B cell (primary cell): ENCODE results near the gene BMERB1. TPM values are rescaled to one million over a fixed set of nuclear protein-coding genes. Genes with fewer than 3 reads are reported as not detected.

Experiments
- ATAC-seq: fragments of 200-7000 bp; cut with Tn5 transposase; one replicate; pipeline ENCODE4 v1.10.0; 2021; ENCODE audit warnings: low read depth, mild to moderate bottlenecking, moderate number of reproducible peaks, moderate library complexity
- CTCF ChIA-PET: fragments of 350-600 bp; sonication (Branson Sonifier 250); formaldehyde crosslinking; loops from one replicate; lab custom pipeline; 2021; ENCODE audit warnings: antibody characterized with exemption, inconsistent platforms; lab: Charles Lee
- POLR2A ChIA-PET: fragments of 350-600 bp; sonication (Branson Sonifier 250); formaldehyde crosslinking; loops from one replicate; lab custom pipeline; 2021; ENCODE audit warnings: antibody characterized with exemption; lab: Charles Lee
- DNase-seq: peaks from one replicate; pipeline ENCODE4 v3.0.0; 2013
- H2AFZ ChIP-seq: 2 replicates; pipeline ENCODE4 v1.6.1; 2012; ENCODE audit warnings: mild to moderate bottlenecking, low read depth, low read length; ENCODE audit not compliant: insufficient read depth, poor library complexity, severe bottlenecking
- H3K27ac ChIP-seq, 2 donors: 1 replicate in 1 of 2; 2 replicates in 1 of 2; pipeline ENCODE4 v1.5.1; 2012 to 2013; ENCODE audit warnings: low read length in 2 of 2, mild to moderate bottlenecking in 2 of 2, moderate library complexity in 1 of 2
- H3K27me3 ChIP-seq, 4 experiments: fragments of 200-600 bp in 1 of 4; sonication (generic) in 1 of 4; replicated peaks in 1 of 4; 1 replicate in 2 of 4; 2 replicates in 2 of 4; pipeline versions ENCODE4 v1.6.1 to v1.7.0; 2013 to 2016; ENCODE audit warnings: low read length in 3 of 4, mild to moderate bottlenecking in 2 of 4, mixed read lengths in 1 of 4, moderate library complexity in 1 of 4; ENCODE audit not compliant: insufficient read depth in 4 of 4, control insufficient read depth in 3 of 4; ENCODE audit errors: control extremely low read depth in 1 of 4
- H3K36me3 ChIP-seq, 2 experiments: replicated peaks in 1 of 2; 1 replicate in 1 of 2; 2 replicates in 1 of 2; pipeline versions ENCODE4 v1.6.1 to v1.7.1; 2013; ENCODE audit warnings: low read length in 1 of 2; ENCODE audit not compliant: insufficient read depth in 2 of 2, control insufficient read depth in 1 of 2; ENCODE audit errors: control extremely low read depth in 1 of 2, extremely low read depth in 1 of 2
- H3K4me1 ChIP-seq, 2 donors: fragments of 200-600 bp in 1 of 2; sonication (generic) in 1 of 2; 1 replicate in 1 of 2; 2 replicates in 1 of 2; pipeline versions ENCODE4 v1.5.1 to v1.6.1; 2013 to 2017; ENCODE audit warnings: low read length in 2 of 2; ENCODE audit not compliant: control insufficient read depth in 2 of 2, insufficient read depth in 2 of 2
- H3K4me2 ChIP-seq: replicated peaks from 2 replicates; pipeline ENCODE3; 2012; ENCODE audit warnings: mild to moderate bottlenecking, low read depth, low read length; ENCODE audit not compliant: poor library complexity, severe bottlenecking
- H3K4me3 ChIP-seq, 5 experiments: fragments of 200-600 bp in 1 of 5; sonication (generic) in 1 of 5; 1 replicate in 3 of 5; 2 replicates in 2 of 5; pipeline versions ENCODE4 v1.5.1 to v1.7.0; 2011 to 2016; ENCODE audit warnings: low read length in 4 of 5, mild to moderate bottlenecking in 4 of 5, low read depth in 2 of 5, control low read depth in 1 of 5, moderate library complexity in 1 of 5; ENCODE audit not compliant: insufficient read depth in 1 of 5; ENCODE audit errors: control extremely low read depth in 1 of 5, extremely low read depth in 1 of 5
- H3K79me2 ChIP-seq: fragments of 200-600 bp; sonication (generic); one replicate; pipeline ENCODE4 v1.6.0; 2016; ENCODE audit warnings: low read length; ENCODE audit not compliant: control insufficient read depth, insufficient read depth
- H3K9ac ChIP-seq: fragments of 200-600 bp; sonication (generic); 2 replicates; pipeline ENCODE4 v1.6.1; 2017; ENCODE audit warnings: mild to moderate bottlenecking, low read length, moderate library complexity
- H3K9me3 ChIP-seq, 3 donors: one replicate each; pipeline versions ENCODE4 v1.6.1 to v1.7.1; 2013; ENCODE audit warnings: low read length in 2 of 3; ENCODE audit not compliant: control insufficient read depth in 2 of 3, insufficient read depth in 1 of 3; ENCODE audit errors: control extremely low read depth in 1 of 3
- H4K20me1 ChIP-seq: 2 replicates; pipeline ENCODE4 v1.6.0; 2012; ENCODE audit warnings: mild to moderate bottlenecking, low read length; ENCODE audit not compliant: insufficient read depth, control insufficient read depth, poor library complexity, severe bottlenecking
- H3K27ac Mint-ChIP-seq: one replicate; pipeline ENCODE4 v1.8.0; 2021; ENCODE audit warnings: mixed read lengths
- H3K27me3 Mint-ChIP-seq: one replicate; pipeline ENCODE4 v1.8.0; 2021; ENCODE audit warnings: mixed read lengths
- H3K4me1 Mint-ChIP-seq: one replicate; pipeline ENCODE4 v1.8.0; 2021; ENCODE audit warnings: mixed read lengths
- H3K4me3 Mint-ChIP-seq: one replicate; pipeline ENCODE4 v1.8.0; 2021; ENCODE audit warnings: mixed read lengths
- H3K9me3 Mint-ChIP-seq: one replicate; pipeline ENCODE4 v1.8.0; 2022; ENCODE audit warnings: mixed read lengths; ENCODE audit not compliant: insufficient read depth
- CTCF ChIP-seq: fragments of 200-600 bp; IDR thresholded peaks from one replicate; pipeline ENCODE4 v1.8.0; 2022; ENCODE audit warnings: antibody characterized with exemption, mild to moderate bottlenecking
- EZH2 ChIP-seq: IDR thresholded peaks from 2 replicates; pipeline ENCODE4 v1.6.1; 2012; ENCODE audit warnings: borderline replicate concordance, low read depth, mild to moderate bottlenecking, moderate library complexity, low read length; ENCODE audit not compliant: insufficient read depth, poor library complexity, severe bottlenecking
- WGBS: methylation state at CpG from one replicate; pipeline ENCODE4 v1.1.5; 2013; ENCODE audit warnings: missing lambda C conversion rate; ENCODE audit not compliant: insufficient coverage; 5-methylcytosine and 5-hydroxymethylcytosine counted together
- intact Hi-C: fragments of 100-400 bp; cut with micrococcal nuclease; formaldehyde crosslinking; loops from one replicate; pipeline ENCODE4 v1.10.0; 2022
- polyA plus RNA-seq: library from polyadenylated mRNA; depleted of rRNA; stranded (reverse); fragments of >200 nt; gene quantifications from 2 replicates; pipeline ENCODE4 v1.2.3, GENCODE V29; 2012
- total RNA-seq, 2 donors: library from RNA; stranded (reverse); fragments of 120-200 nt in 1 of 2; gene quantifications; 1 replicate in 1 of 2; 2 replicates in 1 of 2; pipeline versions ENCODE4 v1.2.3 to v1.2.4, GENCODE V29; 2013 to 2022

Gene BMERB1
- total and polyA plus RNA-seq, 2 donors (not counting 1 experiment from before 2014, with no cell fraction given), result 2.2 to 11.2 TPM

- peaks cover 9 to 88% of the 10 kb centered on the region in 2 experiments for H3K36me3 ChIP-seq
- no peak overlapping the region for H3K4me2 ChIP-seq
- no peak overlapping the region for H2AFZ ChIP-seq
- H4K20me1 ChIP-seq, result peaks cover 45% of the 10 kb centered on the region
- no peak for TF ChIP-seq EZH2
- TF ChIP-seq CTCF, result no peak
- no peak overlapping the region for H3K4me3 Mint-ChIP-seq
- H3K27ac Mint-ChIP-seq, result no peak overlapping the region
- H3K9me3 Mint-ChIP-seq, result no peaks in the 10 kb centered on the region
- DNase-seq, result no peak
- H3K27me3 Mint-ChIP-seq, result no peaks in the 10 kb centered on the region
- intact Hi-C loops, result no loop called here
- H3K27me3 ChIP-seq, result no peaks in the 10 kb centered on the region
- no peaks in the 10 kb centered on the region for H3K4me1 Mint-ChIP-seq
- H3K9me3 ChIP-seq, result no peaks in the 10 kb centered on the region
- no peaks in the 10 kb centered on the region for H3K4me1 ChIP-seq
- POLR2A ChIA-PET, result interaction anchor here (0.6 kb wide), 1 partner anchor 17 kb away, joined by 4 read pairs; no protein-coding TSS in a partner anchor
- no peak for ATAC-seq
- peaks cover 41% of the 10 kb centered on the region for H3K79me2 ChIP-seq
- H3K4me3 ChIP-seq, result no peak overlapping the region
- H3K27ac ChIP-seq, result no peak overlapping the region
- 99% methylated on average over 10 of the region's 10 CpGs for WGBS
- CTCF ChIA-PET, result interaction anchor here (1.0 to 2.8 kb wide), 3 partner anchors 12 to 33 kb away, joined by 3 to 14 read pairs (median 3); partner anchors contain the start of gene MARF1
- no peak overlapping the region for H3K9ac ChIP-seq
Measured at GRCh38 chr16:15610369-15610871, 176.0 kb downstream of the BMERB1 start.

- 100% methylated on average over 4 of the region's 7 CpGs for WGBS
- H3K79me2 ChIP-seq, result peaks cover 29% of the 10 kb centered on the region
- no peaks in the 10 kb centered on the region for H3K27me3 Mint-ChIP-seq
- H3K9me3 ChIP-seq, result no peaks in the 10 kb centered on the region
- ChIA-PET POLR2A (no interaction called here), CTCF (interaction anchor here (1.6 kb wide), 1 partner anchor 24 kb away, joined by 4 read pairs; no protein-coding TSS in a partner anchor)
- no peak overlapping the region for H3K4me3 ChIP-seq
- intact Hi-C loops, result no loop called here
- ATAC-seq (no peak), DNase-seq (no peak)
- no peak overlapping the region for H3K9ac ChIP-seq
- H3K27ac ChIP-seq, result peak overlapping the region in 1 of 2 donors; percentile 15
- no peaks in the 10 kb centered on the region for H3K4me1 Mint-ChIP-seq
- H3K27me3 ChIP-seq, result no peaks in the 10 kb centered on the region
- peaks cover 33% of the 10 kb centered on the region for H4K20me1 ChIP-seq
- H2AFZ ChIP-seq, result no peak overlapping the region
- no peaks in the 10 kb centered on the region for H3K4me1 ChIP-seq
- TF ChIP-seq EZH2, result no peak
- TF ChIP-seq CTCF, result no peak
- H3K4me3 Mint-ChIP-seq, result no peak overlapping the region
- H3K4me2 ChIP-seq, result no peak overlapping the region
- no peaks in the 10 kb centered on the region for H3K9me3 Mint-ChIP-seq
- peak overlapping the region; percentile 46 for H3K27ac Mint-ChIP-seq
- peaks cover 9 to 87% of the 10 kb centered on the region in 2 experiments for H3K36me3 ChIP-seq
Measured at GRCh38 chr16:15611610-15612009, 177.2 kb downstream of the BMERB1 start.
